Activated T-cell treated with anti-CD3 and anti-CD28 coated beads, Interleukin-2, amount 50 U/mL, for 24 hours (primary cell): ENCODE measurements around the gene MTHFD1L.

Experiments used
- DNase-seq: peaks from one replicate; pipeline ENCODE4 v3.0.0-alpha.2; 2020
- H3K27ac Mint-ChIP-seq: 2 replicates; pipeline ENCODE4 v1.8.0; 2020; ENCODE audit warnings: mild to moderate bottlenecking, mixed read lengths
- H3K27me3 Mint-ChIP-seq: 2 replicates; pipeline ENCODE4 v1.8.0; 2020; ENCODE audit warnings: mixed read lengths
- H3K36me3 Mint-ChIP-seq: 2 replicates; pipeline ENCODE4 v1.8.0; 2020; ENCODE audit warnings: low read depth, mixed read lengths
- H3K4me1 Mint-ChIP-seq: 2 replicates; pipeline ENCODE4 v1.8.0; 2020; ENCODE audit warnings: low read depth, mixed read lengths
- H3K4me3 Mint-ChIP-seq: 2 replicates; pipeline ENCODE4 v1.8.0; 2020; ENCODE audit warnings: mild to moderate bottlenecking, moderate library complexity, mixed read lengths
- H3K9me3 Mint-ChIP-seq: 2 replicates; pipeline ENCODE4 v1.8.0; 2020; ENCODE audit warnings: mixed read lengths

Gene MTHFD1L

DNA sequence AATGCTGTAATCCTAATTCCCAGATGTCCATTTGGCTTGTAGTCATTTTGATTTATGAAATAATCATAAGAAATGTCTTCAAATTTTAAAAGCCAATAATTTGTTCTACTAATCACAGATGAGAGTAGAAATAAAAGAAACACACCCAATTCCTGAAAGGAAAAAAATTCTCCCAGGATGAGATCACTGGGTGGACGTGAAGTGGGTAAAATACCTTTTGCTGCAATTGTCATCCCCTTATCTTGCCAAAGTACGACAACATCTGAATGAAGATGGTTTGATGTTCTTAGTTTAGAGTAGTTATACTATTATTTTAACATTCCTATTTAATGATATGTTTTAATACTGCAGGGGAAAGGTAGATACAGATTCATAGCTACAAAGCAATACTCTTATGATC lies 33.7 kb downstream of the MTHFD1L start:
- peaks cover 21% of the 10 kb centered on the region for H3K4me1 Mint-ChIP-seq
- no peak overlapping the region for H3K27ac Mint-ChIP-seq
- peaks cover 86% of the 10 kb centered on the region for H3K36me3 Mint-ChIP-seq
- no peaks in the 10 kb centered on the region for H3K9me3 Mint-ChIP-seq
- no peak for DNase-seq
- no peaks in the 10 kb centered on the region for H3K27me3 Mint-ChIP-seq
- no peak overlapping the region for H3K4me3 Mint-ChIP-seq

DNA sequence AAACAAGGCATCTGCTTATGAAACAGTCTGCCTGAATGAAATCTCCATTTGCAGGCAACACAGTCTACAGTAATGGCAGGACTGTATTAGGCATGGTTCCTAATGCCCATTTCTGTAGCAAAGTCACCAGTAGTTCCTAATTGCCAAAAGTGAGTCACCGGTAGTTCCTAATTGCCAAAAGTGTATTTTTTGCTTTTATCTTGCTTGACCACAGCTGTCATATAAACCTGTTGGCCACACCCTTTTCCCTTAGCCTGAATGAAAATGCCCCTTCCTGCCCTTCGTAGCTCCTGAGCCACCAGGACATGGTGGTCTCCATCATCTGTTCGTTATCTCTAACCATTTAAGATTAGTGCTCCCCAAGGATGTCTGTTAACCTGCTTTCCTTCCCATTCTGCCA lies 34.5 kb downstream of the MTHFD1L start:
- Mint-ChIP-seq H3K27ac (no peak overlapping the region), H3K27me3 (no peaks in the 10 kb centered on the region), H3K4me3 (no peak overlapping the region), H3K9me3 (no peaks in the 10 kb centered on the region), H3K36me3 (peaks cover 86% of the 10 kb centered on the region), H3K4me1 (peaks cover 13% of the 10 kb centered on the region)
- no peak for DNase-seq

DNA sequence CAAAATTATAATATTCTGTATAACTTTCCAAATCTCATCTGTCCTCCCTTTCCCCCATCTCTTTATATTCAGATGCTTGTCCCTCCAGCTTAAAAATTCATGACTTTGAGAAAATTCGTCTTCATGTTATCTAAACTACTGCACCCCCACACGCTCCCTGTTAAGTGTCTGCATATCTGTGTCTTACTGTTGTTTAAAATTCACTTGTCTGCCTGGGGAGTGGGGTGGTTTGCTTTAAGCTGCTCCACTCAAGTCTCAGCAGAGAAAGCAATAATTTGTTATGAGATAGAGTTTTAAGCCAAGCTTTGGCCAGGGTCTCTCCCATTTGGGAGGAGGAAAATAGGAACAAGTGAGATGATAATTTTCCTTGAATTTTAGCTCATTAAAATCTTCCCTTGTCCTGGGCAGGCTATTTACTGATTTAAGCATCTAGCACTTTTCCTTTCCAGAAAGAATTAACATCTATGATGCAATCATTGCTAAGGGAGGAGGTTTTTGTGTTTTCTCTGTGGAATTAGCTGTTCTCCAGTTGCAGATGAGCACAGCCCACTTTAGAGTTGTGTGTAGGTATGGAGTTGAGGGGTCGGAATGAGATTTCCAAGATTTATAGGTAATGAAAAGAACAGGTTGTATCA lies 36.8 kb downstream of the MTHFD1L start:
- Mint-ChIP-seq H3K27me3 (no peaks in the 10 kb centered on the region), H3K4me1 (peaks cover 5% of the 10 kb centered on the region), H3K27ac (no peak overlapping the region), H3K4me3 (no peak overlapping the region), H3K9me3 (no peaks in the 10 kb centered on the region), H3K36me3 (peaks cover 86% of the 10 kb centered on the region)
- no peak for DNase-seq

DNA sequence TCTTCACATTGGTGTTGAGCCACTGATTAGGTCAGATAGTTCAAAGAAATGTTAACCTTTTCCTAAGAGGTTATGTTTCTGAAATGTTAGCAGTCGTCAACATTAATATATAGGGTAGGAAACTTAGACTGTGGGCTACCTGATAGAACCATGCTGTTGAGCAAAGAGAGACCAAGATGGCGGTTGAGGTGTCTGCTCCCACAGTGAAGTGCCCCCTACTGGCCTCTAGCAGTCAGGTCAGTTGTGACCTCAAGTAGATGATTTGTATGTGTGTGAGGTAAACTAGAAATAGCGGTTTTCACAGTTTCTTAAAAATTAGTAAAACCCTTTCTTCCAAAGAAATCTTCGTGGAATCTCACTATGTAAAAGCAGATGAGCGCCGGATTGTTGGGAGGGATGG lies 40.3 kb downstream of the MTHFD1L start:
- H3K9me3 Mint-ChIP-seq: no peaks in the 10 kb centered on the region
- no peak for DNase-seq
- H3K27ac Mint-ChIP-seq: no peak overlapping the region
- peaks cover 87% of the 10 kb centered on the region for H3K36me3 Mint-ChIP-seq
- H3K27me3 Mint-ChIP-seq: no peaks in the 10 kb centered on the region
- H3K4me3 Mint-ChIP-seq: no peak overlapping the region
- no peaks in the 10 kb centered on the region for H3K4me1 Mint-ChIP-seq

DNA sequence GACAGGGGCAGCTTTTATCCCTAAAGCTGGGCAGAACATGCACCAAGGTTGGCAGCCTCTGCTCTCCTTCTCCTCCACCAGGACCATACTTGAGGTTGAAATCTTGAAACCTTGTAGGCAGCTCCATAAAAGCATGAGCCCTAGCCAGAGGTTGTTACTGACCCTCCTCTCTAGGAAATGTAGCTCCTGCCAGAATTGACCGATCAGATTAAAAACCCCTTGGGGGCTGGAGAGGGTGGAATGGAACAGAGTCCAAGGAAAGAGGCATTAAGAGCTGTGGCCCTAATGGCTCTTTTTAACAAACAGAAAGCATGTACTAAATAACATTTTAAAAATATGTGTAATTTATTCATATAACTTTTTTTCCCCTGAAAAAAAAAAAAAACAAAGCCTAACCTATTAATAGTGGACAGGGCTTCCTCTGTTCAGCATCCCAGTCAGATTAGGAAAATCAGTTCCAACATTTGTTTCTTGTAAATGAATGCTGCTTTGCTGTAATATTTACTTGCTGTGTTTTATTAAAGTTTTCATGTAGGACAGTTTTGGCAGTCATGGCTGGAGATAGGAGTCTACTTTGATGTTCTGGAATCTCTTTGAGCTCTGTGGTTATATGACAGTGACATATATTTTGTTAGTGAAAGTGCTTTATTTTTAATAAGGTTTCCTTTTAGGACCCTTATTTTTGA lies 41.3 kb downstream of the MTHFD1L start:
- H3K4me1 Mint-ChIP-seq: no peaks in the 10 kb centered on the region
- peaks cover 88% of the 10 kb centered on the region for H3K36me3 Mint-ChIP-seq
- H3K27ac Mint-ChIP-seq: no peak overlapping the region
- DNase-seq: no peak
- no peaks in the 10 kb centered on the region for H3K9me3 Mint-ChIP-seq
- H3K27me3 Mint-ChIP-seq: no peaks in the 10 kb centered on the region
- no peak overlapping the region for H3K4me3 Mint-ChIP-seq

DNA sequence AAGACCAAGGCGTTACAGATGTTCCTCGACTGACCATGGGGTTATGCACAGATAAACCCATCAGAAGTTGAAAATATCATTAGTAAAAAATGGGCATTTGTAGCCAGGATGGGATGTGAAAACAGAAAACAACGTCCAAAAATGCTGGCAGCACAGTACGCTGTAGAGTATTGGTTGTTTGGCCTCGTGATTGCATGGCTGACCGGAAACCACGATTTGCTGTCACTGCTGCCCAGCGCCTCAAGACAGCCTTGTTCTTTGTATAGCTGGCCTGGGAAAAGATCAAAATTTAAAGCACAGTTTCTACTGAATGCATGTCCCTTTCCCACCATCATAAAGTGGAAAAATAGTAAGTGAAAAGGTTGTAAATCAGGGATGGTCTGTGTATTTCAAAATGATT lies 41.9 kb downstream of the MTHFD1L start:
- H3K4me1 Mint-ChIP-seq: no peaks in the 10 kb centered on the region
- no peak for DNase-seq
- no peak overlapping the region for H3K4me3 Mint-ChIP-seq
- H3K27me3 Mint-ChIP-seq: no peaks in the 10 kb centered on the region
- H3K36me3 Mint-ChIP-seq: peaks cover 90% of the 10 kb centered on the region
- no peaks in the 10 kb centered on the region for H3K9me3 Mint-ChIP-seq
- H3K27ac Mint-ChIP-seq: no peak overlapping the region

DNA sequence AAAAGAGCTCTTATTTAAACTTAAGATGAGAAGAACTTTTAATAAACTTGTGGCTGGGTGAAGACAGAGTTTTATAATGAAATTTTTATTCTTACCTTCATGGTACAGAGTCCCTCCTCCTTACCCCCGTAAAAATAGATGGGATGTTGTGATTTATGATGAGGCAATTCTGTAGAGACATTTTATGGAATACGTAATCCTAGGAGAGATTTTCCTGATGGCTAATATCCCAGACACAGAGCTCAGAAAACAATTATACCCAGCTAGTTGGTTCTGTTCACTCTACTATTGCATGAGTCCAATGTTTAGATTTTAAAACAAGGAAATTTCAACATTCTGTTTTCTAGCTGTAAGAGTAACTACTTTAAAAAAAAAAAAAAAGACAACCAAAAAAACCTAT lies 43.4 kb downstream of the MTHFD1L start:
- no peaks in the 10 kb centered on the region for H3K27me3 Mint-ChIP-seq

DNA sequence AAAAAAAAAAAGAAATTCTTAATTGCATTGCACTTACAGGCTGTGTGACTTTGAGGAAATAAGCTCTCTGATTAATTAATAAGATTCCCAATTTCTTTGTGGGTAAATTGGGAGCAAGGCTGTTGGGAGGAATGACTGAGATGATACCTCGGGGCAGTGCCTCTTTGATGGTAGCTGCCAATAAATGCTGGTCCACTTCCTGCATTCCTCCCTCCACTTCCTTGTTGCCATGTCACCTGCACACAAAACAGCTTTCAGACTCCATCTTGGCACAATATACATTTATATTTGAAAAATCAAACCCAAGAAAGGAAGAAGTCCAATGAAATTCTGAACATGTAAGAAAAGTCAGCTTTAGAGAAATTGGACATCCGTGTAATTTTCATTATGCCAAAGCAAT lies 45.1 kb downstream of the MTHFD1L start:
- Mint-ChIP-seq H3K36me3 (peaks cover 89% of the 10 kb centered on the region), H3K9me3 (no peaks in the 10 kb centered on the region), H3K4me3 (no peak overlapping the region), H3K4me1 (no peaks in the 10 kb centered on the region), H3K27me3 (no peaks in the 10 kb centered on the region), H3K27ac (no peak overlapping the region)
- no peak for DNase-seq

More for the DNA sequence above, 43.4 kb downstream of the MTHFD1L start:
- H3K9me3 Mint-ChIP-seq: no peaks in the 10 kb centered on the region
- H3K27ac Mint-ChIP-seq: no peak overlapping the region
- H3K36me3 Mint-ChIP-seq: peaks cover 95% of the 10 kb centered on the region
- H3K4me1 Mint-ChIP-seq: no peaks in the 10 kb centered on the region
- DNase-seq: no peak
- H3K4me3 Mint-ChIP-seq: no peak overlapping the region

DNA sequence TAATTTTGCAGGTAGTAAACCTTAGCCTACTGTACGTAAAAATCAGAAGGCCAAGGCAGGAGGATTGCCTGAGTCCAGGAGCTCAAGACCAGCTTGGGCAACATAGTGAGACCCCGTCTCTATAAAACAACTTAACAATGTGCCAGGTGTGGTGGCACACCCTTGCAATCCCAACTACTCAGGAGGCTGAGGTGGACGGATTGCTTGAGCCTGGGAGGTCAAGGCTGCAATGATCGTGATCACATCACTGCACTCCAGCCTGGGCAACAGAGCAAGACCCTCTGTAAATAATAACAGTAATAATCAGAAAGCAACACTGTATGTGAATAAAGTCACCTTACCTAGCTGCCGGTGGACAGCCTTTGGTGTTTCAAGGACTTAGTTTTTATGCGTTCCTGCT lies 48.9 kb downstream of the MTHFD1L start:
- Mint-ChIP-seq H3K9me3 (no peaks in the 10 kb centered on the region), H3K4me3 (no peak overlapping the region), H3K27ac (no peak overlapping the region), H3K36me3 (peaks cover 82% of the 10 kb centered on the region), H3K4me1 (no peaks in the 10 kb centered on the region), H3K27me3 (no peaks in the 10 kb centered on the region)
- DNase-seq: no peak

DNA sequence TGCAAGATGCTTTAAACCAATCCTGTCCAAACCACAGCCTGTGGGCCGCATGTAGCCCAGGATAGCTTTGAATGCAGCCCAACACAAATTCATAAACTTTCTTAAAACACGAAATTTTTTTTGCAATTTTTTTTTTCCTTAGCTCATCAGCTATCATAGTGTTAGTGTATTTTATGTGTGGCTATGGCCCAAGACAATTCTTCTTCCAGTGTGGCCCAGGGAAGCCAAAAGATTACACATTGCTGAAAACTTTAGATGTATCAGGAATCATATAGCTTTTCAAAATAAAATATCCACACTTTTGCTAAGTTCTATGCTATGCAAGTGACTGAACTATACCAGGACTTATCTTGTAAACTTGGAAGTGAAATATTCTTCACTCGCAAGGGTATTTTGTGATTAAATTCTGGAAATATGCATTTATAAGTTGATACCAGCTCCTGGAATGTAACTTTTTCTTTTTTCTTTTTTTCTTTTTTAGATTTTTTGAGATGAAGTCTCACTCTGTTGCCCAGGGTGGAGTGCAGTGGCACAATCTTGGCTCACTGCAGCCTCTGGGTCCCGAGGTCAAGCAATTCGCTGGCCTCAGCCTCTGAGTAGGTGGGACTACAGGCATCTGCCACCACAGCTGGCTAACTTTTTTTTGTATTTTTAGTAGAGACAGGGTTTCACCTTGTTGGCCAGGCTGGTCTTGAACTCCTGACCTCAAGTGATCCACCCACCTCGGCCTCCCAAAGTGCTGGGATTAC lies 49.8 kb downstream of the MTHFD1L start:
- Mint-ChIP-seq H3K27ac (no peak overlapping the region), H3K36me3 (peaks cover 82% of the 10 kb centered on the region), H3K9me3 (no peaks in the 10 kb centered on the region), H3K27me3 (no peaks in the 10 kb centered on the region), H3K4me1 (no peaks in the 10 kb centered on the region), H3K4me3 (no peak overlapping the region)
- no peak for DNase-seq

DNA sequence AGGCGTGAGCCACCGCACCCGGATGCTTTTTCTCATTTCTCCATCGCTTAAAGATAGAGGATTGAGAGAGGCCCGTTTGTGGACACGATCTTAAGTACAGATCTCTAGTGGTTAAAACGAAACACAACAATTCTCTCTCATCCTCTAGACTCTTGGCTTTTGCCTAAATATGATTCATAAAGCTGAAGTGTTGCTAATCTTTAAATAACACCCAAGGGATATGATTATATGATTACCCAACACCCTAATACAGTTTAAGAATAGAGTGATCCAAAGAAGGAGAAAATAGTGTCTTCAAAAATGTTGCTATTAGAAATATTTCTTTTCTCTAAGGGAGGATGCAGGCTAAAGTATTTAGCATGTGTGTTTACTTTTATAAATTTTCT lies 50.4 kb downstream of the MTHFD1L start:
- no peaks in the 10 kb centered on the region for H3K9me3 Mint-ChIP-seq
- H3K36me3 Mint-ChIP-seq: peaks cover 76% of the 10 kb centered on the region
- no peak overlapping the region for H3K27ac Mint-ChIP-seq
- H3K4me3 Mint-ChIP-seq: no peak overlapping the region
- H3K27me3 Mint-ChIP-seq: no peaks in the 10 kb centered on the region
- H3K4me1 Mint-ChIP-seq: no peaks in the 10 kb centered on the region
- no peak for DNase-seq

DNA sequence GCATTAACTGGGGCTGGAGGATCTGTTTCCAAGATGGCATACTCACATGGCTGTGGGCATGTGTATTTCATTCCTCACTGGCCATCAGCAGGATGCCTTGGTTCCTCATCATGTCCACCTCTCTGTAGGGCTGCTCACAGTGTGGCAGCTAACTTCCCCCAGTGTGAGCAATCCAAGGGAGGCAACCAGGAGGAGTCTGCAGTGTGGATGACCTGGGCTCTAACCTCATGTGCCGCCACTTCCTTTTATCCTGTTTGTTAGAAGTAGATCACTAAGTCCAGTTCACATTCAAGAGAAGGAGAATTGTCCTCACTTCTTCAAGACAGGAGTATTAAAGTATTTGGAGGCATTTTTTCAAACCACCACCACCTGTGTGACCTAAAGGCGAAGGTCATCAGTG lies 54.4 kb downstream of the MTHFD1L start:
- H3K27ac Mint-ChIP-seq: no peak overlapping the region
- H3K27me3 Mint-ChIP-seq: no peaks in the 10 kb centered on the region
- no peaks in the 10 kb centered on the region for H3K9me3 Mint-ChIP-seq
- H3K36me3 Mint-ChIP-seq: peaks cover 79% of the 10 kb centered on the region
- H3K4me3 Mint-ChIP-seq: no peak overlapping the region
- no peaks in the 10 kb centered on the region for H3K4me1 Mint-ChIP-seq
- DNase-seq: no peak

DNA sequence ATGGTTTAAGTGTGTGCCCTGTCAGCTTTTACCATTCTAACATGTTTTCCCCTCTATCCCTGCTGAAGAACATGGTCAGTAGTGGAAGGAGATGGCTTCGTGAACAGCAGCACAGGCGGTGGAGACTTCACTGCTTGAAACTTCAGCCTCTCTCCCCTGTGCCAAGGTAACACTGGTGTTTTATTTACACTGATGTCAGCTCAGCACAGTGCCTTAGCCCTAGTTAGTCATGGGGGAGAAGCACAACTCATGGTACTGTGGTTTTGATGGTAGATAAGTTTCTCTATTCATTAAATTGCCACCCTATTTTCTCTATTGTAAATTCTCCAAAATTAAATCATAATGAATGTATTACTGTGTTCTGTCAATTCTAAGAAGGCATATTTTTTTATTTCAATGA lies 56.6 kb downstream of the MTHFD1L start:
- Mint-ChIP-seq H3K4me3 (no peak overlapping the region), H3K27ac (no peak overlapping the region), H3K36me3 (peaks cover 87% of the 10 kb centered on the region), H3K4me1 (no peaks in the 10 kb centered on the region), H3K27me3 (no peaks in the 10 kb centered on the region), H3K9me3 (no peaks in the 10 kb centered on the region)
- no peak for DNase-seq

DNA sequence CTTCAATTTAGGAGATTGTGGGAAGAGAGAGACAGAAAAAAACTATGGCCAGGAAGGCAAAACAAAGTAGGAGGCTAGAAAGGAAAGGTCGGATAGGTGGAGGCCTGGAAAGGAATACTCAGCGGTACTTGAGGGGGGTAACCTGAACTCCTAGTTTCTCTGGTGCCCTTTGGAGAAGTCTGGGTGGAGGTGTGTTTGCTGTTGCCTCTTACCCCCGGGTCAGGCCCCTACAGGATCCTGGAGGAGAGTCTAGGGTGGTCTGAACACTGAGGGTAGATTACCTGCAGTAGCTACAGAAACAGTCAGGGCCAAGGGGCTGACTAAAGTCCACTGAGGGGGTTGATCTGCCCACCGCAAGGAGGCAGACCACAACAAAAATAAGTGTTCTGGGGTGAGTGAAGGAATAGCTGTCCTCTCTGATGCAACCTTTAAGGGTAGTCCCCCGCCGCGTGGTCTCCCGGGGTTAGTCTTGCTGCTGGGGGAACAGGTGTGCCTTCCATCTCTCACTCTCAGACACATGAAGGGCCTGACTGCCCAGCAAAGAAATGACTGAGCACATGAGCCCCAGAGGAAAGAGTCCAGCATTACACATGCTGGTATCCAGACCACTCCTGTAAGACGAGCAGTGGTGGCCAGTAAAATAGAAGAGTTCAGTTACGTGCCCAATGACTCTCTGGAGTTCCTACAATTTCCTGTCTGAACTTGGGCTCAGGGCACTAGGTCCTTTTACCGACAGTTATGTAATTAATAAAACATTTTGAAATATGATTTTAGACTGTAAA lies 59.5 kb downstream of the MTHFD1L start:
- no peaks in the 10 kb centered on the region for H3K9me3 Mint-ChIP-seq
- no peaks in the 10 kb centered on the region for H3K4me1 Mint-ChIP-seq
- no peak for DNase-seq
- no peaks in the 10 kb centered on the region for H3K27me3 Mint-ChIP-seq
- H3K4me3 Mint-ChIP-seq: no peak overlapping the region
- H3K27ac Mint-ChIP-seq: no peak overlapping the region
- H3K36me3 Mint-ChIP-seq: peaks cover 87% of the 10 kb centered on the region

DNA sequence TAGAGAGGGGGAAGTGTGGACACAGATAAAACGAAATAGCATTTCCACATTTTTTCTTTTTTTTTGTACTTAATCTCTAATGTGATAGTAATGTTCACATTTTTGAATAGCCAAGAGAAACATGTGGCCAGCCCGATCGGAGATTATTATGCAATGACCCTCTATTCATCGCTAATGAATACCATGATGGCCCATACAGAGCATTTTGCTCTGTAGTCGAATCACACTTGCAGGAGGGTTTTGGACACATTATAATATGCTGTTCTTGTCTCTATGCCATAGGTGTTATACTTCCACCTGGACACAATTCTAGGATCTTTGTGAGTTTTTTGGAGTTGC lies 60.1 kb downstream of the MTHFD1L start:
- Mint-ChIP-seq H3K4me1 (no peaks in the 10 kb centered on the region), H3K36me3 (peaks cover 86% of the 10 kb centered on the region), H3K27ac (no peak overlapping the region), H3K27me3 (no peaks in the 10 kb centered on the region), H3K4me3 (no peak overlapping the region), H3K9me3 (no peaks in the 10 kb centered on the region)
- no peak for DNase-seq
